Neural cell (in vitro differentiated cells): ENCODE data around the gene SYT15. TPM values are rescaled to one million over a fixed set of nuclear protein-coding genes. Genes with fewer than 3 reads are reported as not detected.
A peak's percentile ranks its signal among the peaks of the same experiment; 100 is the strongest.
"Not testable (repeated sequence)": the region's sequence is repeated elsewhere in the genome, so short reads cannot be mapped to it uniquely, and the experiment has no call there.

Source experiments
- H2AFZ ChIP-seq: fragments of 200-600, 300-800 bp; sonication (generic), shearing (Covaris generic); 2 replicates; pipeline ENCODE4 v1.6.0; 2014; ENCODE audit warnings: low read depth, mild to moderate bottlenecking, antibody characterized with exemption, low read length, moderate library complexity
- H3F3A ChIP-seq: fragments of 200-600 bp; shearing (Covaris generic); 2 replicates; pipeline ENCODE4 v1.6.1; 2016; ENCODE audit warnings: mild to moderate bottlenecking, moderate library complexity, mixed read lengths, antibody characterized with exemption, low read length; ENCODE audit not compliant: insufficient read depth, poor library complexity, severe bottlenecking
- H3K27ac ChIP-seq: fragments of 200-600, 300-800 bp; sonication (generic), shearing (Covaris generic); 2 replicates; pipeline ENCODE4 v1.5.1; 2014; ENCODE audit warnings: mild to moderate bottlenecking, low read length, moderate library complexity
- H3K27me3 ChIP-seq: fragments of 300-800, 200-600 bp; sonication (generic), shearing (Covaris generic); 2 replicates; pipeline ENCODE4 v1.6.0; 2014; ENCODE audit warnings: mild to moderate bottlenecking, low read depth, low read length, moderate library complexity; ENCODE audit not compliant: insufficient read depth
- H3K36me3 ChIP-seq: fragments of 300-800, 200-600 bp; sonication (generic), shearing (Covaris generic); 2 replicates; pipeline ENCODE4 v1.5.1; 2014; ENCODE audit warnings: mild to moderate bottlenecking, antibody characterized with exemption, low read length, moderate library complexity; ENCODE audit not compliant: insufficient read depth
- H3K4me2 ChIP-seq: fragments of 300-800, 200-600 bp; sonication (generic), shearing (Covaris generic); 2 replicates; pipeline ENCODE4 v1.6.0; 2014; ENCODE audit warnings: mild to moderate bottlenecking, low read length
- H3K4me3 ChIP-seq: fragments of 300-800, 200-600 bp; sonication (generic), shearing (Covaris generic); 2 replicates; pipeline ENCODE4 v1.5.1; 2014; ENCODE audit warnings: mild to moderate bottlenecking, low read length, moderate library complexity
- H3K79me2 ChIP-seq: fragments of 200-600 bp; shearing (Covaris generic); replicated peaks from 2 replicates; pipeline ENCODE4 v1.6.0; 2014; ENCODE audit warnings: mild to moderate bottlenecking, low read length, moderate library complexity; ENCODE audit not compliant: insufficient read depth
- H3K9ac ChIP-seq: fragments of 300-800, 200-600 bp; sonication (generic), shearing (Covaris generic); 2 replicates; pipeline ENCODE4 v1.6.1; 2016; ENCODE audit warnings: mild to moderate bottlenecking, low read length, mixed read lengths
- H3K9me2 ChIP-seq: fragments of 200-600 bp; shearing (Covaris generic); 2 replicates; pipeline ENCODE4 v1.6.1; 2016; ENCODE audit warnings: mild to moderate bottlenecking, low read length, mixed read lengths; ENCODE audit not compliant: insufficient read depth
- H3K9me3 ChIP-seq: fragments of 200-600, 300-800 bp; sonication (generic), shearing (Covaris generic); 2 replicates; pipeline ENCODE4 v1.6.1; 2016; ENCODE audit warnings: mild to moderate bottlenecking, mixed run types, low read length, moderate library complexity, mixed read lengths
- H4K20me1 ChIP-seq: fragments of 200-600 bp; shearing (Covaris generic); 2 replicates; pipeline ENCODE4 v1.6.1; 2016; ENCODE audit warnings: mild to moderate bottlenecking, mixed run types; ENCODE audit not compliant: insufficient read depth
- polyA plus RNA-seq: library from polyadenylated mRNA; depleted of rRNA; stranded (reverse); fragments of >200 nt; gene quantifications from 2 replicates; pipeline ENCODE4 v1.2.3, GENCODE V29; 2014

The SYT15 gene
- polyA plus RNA-seq, 1 donor from 2014 or later = not detected

- not testable (repeated sequence) for H3K9me3 ChIP-seq, H2AFZ ChIP-seq, H3K79me2 ChIP-seq, H3K9me2 ChIP-seq, H3K36me3 ChIP-seq, H3F3A ChIP-seq, H3K27me3 ChIP-seq, H3K4me2 ChIP-seq, H4K20me1 ChIP-seq, H3K27ac ChIP-seq
- H3K4me3 ChIP-seq = peak overlapping the region; percentile 56
- H3K9ac ChIP-seq = peak overlapping the region; percentile 41
Observed at GRCh38 chr10:46597616-46598246, 18.8 kb downstream of the SYT15 start.

- not testable (repeated sequence) for H3K27ac ChIP-seq, H3K9ac ChIP-seq, H3K9me3 ChIP-seq, H4K20me1 ChIP-seq, H2AFZ ChIP-seq, H3F3A ChIP-seq, H3K4me3 ChIP-seq, H3K36me3 ChIP-seq, H3K79me2 ChIP-seq, H3K27me3 ChIP-seq, H3K9me2 ChIP-seq, H3K4me2 ChIP-seq
Observed at GRCh38 chr10:46600516-46600915, 21.6 kb downstream of the SYT15 start.

- not testable (repeated sequence) for H3K27me3 ChIP-seq, H3K9me3 ChIP-seq, H3K79me2 ChIP-seq, H3K4me3 ChIP-seq, H2AFZ ChIP-seq, H3K4me2 ChIP-seq, H3K9me2 ChIP-seq, H4K20me1 ChIP-seq, H3K36me3 ChIP-seq, H3F3A ChIP-seq, H3K27ac ChIP-seq, H3K9ac ChIP-seq
Observed at GRCh38 chr10:46615540-46615939, 36.6 kb downstream of the SYT15 start.

- not testable (repeated sequence) for H3K4me3 ChIP-seq, H3F3A ChIP-seq, H3K27ac ChIP-seq, H4K20me1 ChIP-seq, H2AFZ ChIP-seq, H3K9me3 ChIP-seq, H3K36me3 ChIP-seq, H3K9me2 ChIP-seq, H3K27me3 ChIP-seq, H3K9ac ChIP-seq, H3K79me2 ChIP-seq, H3K4me2 ChIP-seq
Observed at GRCh38 chr10:46616227-46616626, 37.3 kb downstream of the SYT15 start.

DNA sequence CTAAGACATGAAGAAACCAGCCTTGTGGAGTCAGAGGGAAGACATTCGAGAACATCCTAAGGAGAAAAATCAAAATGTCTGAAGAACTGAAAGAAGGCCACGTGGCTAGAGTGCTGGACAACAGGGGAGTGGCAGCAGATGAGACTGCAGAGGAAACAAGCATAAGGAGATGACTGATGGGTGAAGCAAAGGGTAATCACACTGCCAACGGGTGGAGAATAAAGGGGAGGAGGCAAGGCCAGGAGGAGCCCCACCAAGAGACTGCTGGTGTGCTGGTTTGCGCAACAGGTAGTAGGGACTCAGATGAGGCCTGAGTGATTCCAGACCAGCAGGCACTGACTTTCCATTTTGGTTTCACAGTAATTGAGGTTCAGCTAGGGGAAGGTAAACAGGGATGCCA is 38.2 kb downstream of the SYT15 start:
- not testable (repeated sequence) for H3K9ac ChIP-seq, H3K27me3 ChIP-seq, H3K79me2 ChIP-seq, H3K9me3 ChIP-seq, H3F3A ChIP-seq, H3K27ac ChIP-seq, H2AFZ ChIP-seq, H3K4me2 ChIP-seq, H3K36me3 ChIP-seq, H3K4me3 ChIP-seq, H4K20me1 ChIP-seq, H3K9me2 ChIP-seq

DNA sequence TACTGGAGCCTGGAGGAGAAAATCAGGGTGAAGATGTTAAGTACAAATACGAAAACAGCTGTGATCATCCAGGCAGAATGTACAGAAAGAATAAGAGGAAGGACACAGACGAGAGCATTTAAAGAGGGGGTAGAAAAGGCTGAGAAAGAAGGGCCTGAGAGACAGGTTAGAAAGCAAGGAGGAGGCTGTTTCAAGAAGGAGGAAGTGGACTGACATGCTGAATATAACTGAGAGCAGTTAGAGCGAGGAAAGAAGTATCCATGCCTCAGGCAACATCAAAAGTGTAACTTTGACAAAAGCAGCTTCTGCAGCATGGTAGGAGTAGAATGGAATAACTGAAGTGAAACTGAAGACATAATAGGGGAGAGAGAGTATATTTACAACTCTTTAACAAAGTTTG is 39.0 kb downstream of the SYT15 start:
- H3K27ac ChIP-seq, H3F3A ChIP-seq, H3K4me2 ChIP-seq, H3K27me3 ChIP-seq, H3K9me2 ChIP-seq, H2AFZ ChIP-seq, H3K9me3 ChIP-seq, H3K36me3 ChIP-seq, H3K79me2 ChIP-seq, H4K20me1 ChIP-seq, H3K4me3 ChIP-seq, H3K9ac ChIP-seq: not testable (repeated sequence)

DNA sequence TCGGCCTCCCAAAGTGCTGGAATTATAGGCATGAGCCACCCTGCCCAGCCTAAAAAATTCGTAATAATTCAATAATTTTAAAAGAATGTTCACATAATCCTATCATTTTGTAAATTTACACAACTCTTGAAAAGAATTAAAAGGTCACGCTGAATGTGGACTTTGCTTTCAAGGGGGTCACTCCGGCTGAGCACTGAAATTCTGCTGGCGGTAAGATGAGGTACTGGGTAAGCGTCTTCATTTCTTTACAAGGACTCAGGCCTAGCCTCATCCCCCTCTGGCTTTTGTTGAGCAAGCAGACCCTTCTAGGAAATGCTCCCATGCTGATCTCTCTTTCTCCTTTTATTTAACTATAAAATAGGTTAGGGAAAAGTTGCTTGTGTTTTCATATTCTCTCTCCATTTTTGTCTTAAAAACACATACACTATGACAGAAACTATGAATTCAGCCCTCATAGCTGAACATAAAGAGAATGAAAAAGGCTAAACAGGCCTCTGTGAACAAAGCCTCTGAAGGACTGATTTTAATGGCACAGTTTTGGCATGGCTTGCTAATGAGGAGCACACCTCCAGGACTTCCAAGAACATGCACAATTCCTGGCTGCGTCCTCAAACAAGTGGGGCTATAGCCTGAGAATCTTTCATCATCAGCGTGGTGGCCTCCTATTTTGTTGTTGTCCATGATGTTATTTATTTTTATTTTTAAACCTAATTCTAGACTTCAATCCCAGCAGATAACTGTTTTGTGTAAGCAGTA is 45.1 kb downstream of the SYT15 start:
- not testable (repeated sequence) for H4K20me1 ChIP-seq, H3K79me2 ChIP-seq, H3K27ac ChIP-seq, H3K9me3 ChIP-seq, H3K9ac ChIP-seq, H3K4me3 ChIP-seq, H3F3A ChIP-seq, H3K4me2 ChIP-seq, H3K27me3 ChIP-seq, H2AFZ ChIP-seq, H3K36me3 ChIP-seq, H3K9me2 ChIP-seq

GRCh38 chr10:46629805-46630204 is 50.9 kb downstream of the SYT15 start:
- not testable (repeated sequence) for H3K4me3 ChIP-seq, H3F3A ChIP-seq, H3K79me2 ChIP-seq, H2AFZ ChIP-seq, H3K4me2 ChIP-seq, H3K9ac ChIP-seq, H3K27ac ChIP-seq, H3K9me2 ChIP-seq, H4K20me1 ChIP-seq, H3K9me3 ChIP-seq, H3K27me3 ChIP-seq, H3K36me3 ChIP-seq
